ENCODE measurements around the gene PPARGC1A. TPM values are rescaled to one million over a fixed set of nuclear protein-coding genes. Genes with fewer than 3 reads are reported as not detected.

Gene PPARGC1A
- polyA plus RNA-seq, 2 of the 4 experiments (the other 2 are of a cell fraction), result 0.04 TPM

GRCh38 chr4:23884741-23885140 lies 5.1 kb downstream of the PPARGC1A start:
- POLR2A ChIA-PET, result no interaction called here
- ATAC-seq, result no peak

GRCh38 chr4:23884261-23884660 lies 5.6 kb downstream of the PPARGC1A start:
- no peaks in the 10 kb centered on the region; the same call in 2 of the 3 replicates for H3K4me1 ChIP-seq
- H3K27ac ChIP-seq, result no peak overlapping the region
- no peak overlapping the region for H3K4me3 ChIP-seq
- no peak for DNase-seq (ENCODE audit: low read depth in 1 of 2, low spot score in 1 of 2)
- ChIA-PET POLR2A (no interaction called here), CTCF (no interaction called here)
- FAIRE-seq, result no peak
- H3K4me2 ChIP-seq, result no peak overlapping the region
- no peak for TF ChIP-seq RNF2 (IDR thresholded peaks at IDR 0.05; ENCODE audit: borderline replicate concordance, low read depth)
- no peak for TF ChIP-seq TP53 (CRISPR knock-in tag; IDR thresholded peaks at IDR 0.05)
- no peak for TF ChIP-seq ZSCAN20 (CRISPR knock-in tag; IDR thresholded peaks at IDR 0.05)
- TF ChIP-seq HDAC2 (IDR thresholded peaks at IDR 0.05), result no peak
- no peak for TF ChIP-seq ZC3H11A (IDR thresholded peaks at IDR 0.05)
- no peak for TF ChIP-seq EP300 (IDR thresholded peaks at IDR 0.05)
- TF ChIP-seq BHLHE40 (IDR thresholded peaks at IDR 0.05; ENCODE audit: low read depth, low read length), result no peak
- no peak for TF ChIP-seq HES2 (IDR thresholded peaks at IDR 0.05)
- no peak for TF ChIP-seq GATA3 (IDR thresholded peaks at IDR 0.05; ENCODE audit: borderline replicate concordance)
- no peak for TF ChIP-seq RCOR1 (IDR thresholded peaks at IDR 0.05; ENCODE audit: low read depth, low read length)
- TF ChIP-seq FOSB (CRISPR knock-in tag; IDR thresholded peaks at IDR 0.05), result no peak
- no peak for TF ChIP-seq HOXB5 (CRISPR knock-in tag; IDR thresholded peaks at IDR 0.05)
- no peak for TF ChIP-seq HOXA7 (CRISPR knock-in tag; IDR thresholded peaks at IDR 0.05)
- TF ChIP-seq ESRRA (IDR thresholded peaks at IDR 0.05; ENCODE audit: borderline replicate concordance, low read length), result no peak
- no peak for TF ChIP-seq KDM5A (IDR thresholded peaks at IDR 0.05)
- no peak for TF ChIP-seq MAFK (IDR thresholded peaks at IDR 0.05; ENCODE audit: partially characterized antibody)
- no peaks in the 10 kb centered on the region for H3K9me3 ChIP-seq
- no peak for ATAC-seq

More at GRCh38 chr4:23884741-23885140, 5.1 kb downstream of the PPARGC1A start:
- Histone ChIP-seq H3K4me1 (no peaks in the 10 kb centered on the region; the same call in 2 of the 3 replicates), H3K4me2 (no peak overlapping the region), H3K9me3 (no peaks in the 10 kb centered on the region), H3K4me3 (no peak overlapping the region), H3K27ac (no peak overlapping the region)
- TF ChIP-seq NR3C1 (IDR thresholded peaks at IDR 0.05) (no peak), TP53 (CRISPR knock-in tag; IDR thresholded peaks at IDR 0.05) (no peak), FOXS1 (CRISPR knock-in tag; IDR thresholded peaks at IDR 0.05) (no peak), RCOR1 (IDR thresholded peaks at IDR 0.05; ENCODE audit: low read depth, low read length) (no peak), NPAS2 (CRISPR knock-in tag; IDR thresholded peaks at IDR 0.05; ENCODE audit: borderline replicate concordance) (no peak), CBX2 (IDR thresholded peaks at IDR 0.05; ENCODE audit: borderline replicate concordance, low read depth) (no peak), MAX (IDR thresholded peaks at IDR 0.05) (no peak), REST (IDR thresholded peaks at IDR 0.05) (no peak), KDM1A (IDR thresholded peaks at IDR 0.05; ENCODE audit: low read depth) (no peak)
- FAIRE-seq (no peak), DNase-seq (ENCODE audit: low read depth in 1 of 2, low spot score in 1 of 2) (no peak)
- CTCF ChIA-PET, result no interaction called here
- WGBS (ENCODE audit: missing lambda C conversion rate), result 7% methylated on average over 1 of the region's 1 CpG
